GM19438 (cell line): Measurements from ENCODE around the gene SYNGAP1.
"Not testable (repeated sequence)": the region's sequence is repeated elsewhere in the genome, so short reads cannot be mapped to it uniquely, and the experiment has no call there.

Experiments used
- ATAC-seq: cut with Tn5 transposase; IDR thresholded peaks from one replicate; pipeline ENCODE4 v1.9.1; 2021; ENCODE audit warnings: low read depth; ENCODE audit not compliant: unreplicated experiment

Gene SYNGAP1

DNA sequence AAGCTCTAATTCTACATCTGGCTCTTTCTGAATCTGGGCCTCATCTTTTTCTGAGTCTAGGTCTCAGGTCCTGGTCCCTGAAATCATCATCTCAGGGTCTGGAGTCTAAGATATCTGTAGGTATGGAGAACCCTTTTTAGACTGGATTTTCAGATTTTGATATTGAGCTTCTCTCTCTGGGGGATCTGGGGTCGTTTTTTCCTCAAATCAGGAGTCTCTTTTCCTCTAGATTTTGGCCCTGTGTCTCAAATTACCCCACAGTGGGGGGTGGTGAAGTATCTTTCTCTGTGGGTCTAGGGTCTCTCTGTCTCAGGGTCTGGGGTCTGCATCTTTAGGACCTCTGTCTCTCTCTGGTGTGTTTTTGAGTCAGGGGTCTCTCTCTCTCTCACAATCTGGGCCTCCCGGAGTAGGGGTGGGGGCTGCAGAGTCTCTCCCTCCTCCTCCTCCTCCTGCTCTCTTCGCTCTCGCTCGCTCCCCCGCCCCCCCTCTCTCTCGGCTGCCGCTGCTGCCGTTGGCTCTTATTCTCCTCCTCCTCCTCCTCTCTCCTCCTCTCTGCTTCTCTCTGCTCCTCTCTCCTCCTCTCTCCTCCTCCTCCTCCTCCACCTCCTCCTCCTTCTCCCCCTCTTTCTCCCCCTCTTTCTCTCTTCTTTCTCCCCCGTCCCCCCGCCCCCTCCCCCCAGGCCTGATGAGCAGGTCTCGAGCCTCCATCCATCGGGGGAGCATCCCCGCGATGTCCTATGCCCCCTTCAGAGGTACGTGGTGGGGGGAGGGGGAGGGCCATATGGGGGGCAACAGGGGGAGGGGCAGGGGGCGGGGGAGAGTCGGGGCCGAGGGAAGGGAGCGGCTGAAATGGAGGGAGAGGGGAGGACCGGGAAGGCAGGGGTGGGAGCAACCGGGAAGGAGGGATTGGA is at the start of gene SYNGAP1:
SYNGAP1 (plus strand) TSS at position 486 of the 911 bp plus-strand sequence; CDS start at position 686, 200 bp downstream.
- no peak for ATAC-seq

- ATAC-seq, result not testable (repeated sequence)
Observed at GRCh38 chr6:33371901-33372300, 48.0 kb upstream of the SYNGAP1 start.

GRCh38 chr6:33372526-33373123 is 47.2 kb upstream of the SYNGAP1 start:
- ATAC-seq, result no peak

DNA sequence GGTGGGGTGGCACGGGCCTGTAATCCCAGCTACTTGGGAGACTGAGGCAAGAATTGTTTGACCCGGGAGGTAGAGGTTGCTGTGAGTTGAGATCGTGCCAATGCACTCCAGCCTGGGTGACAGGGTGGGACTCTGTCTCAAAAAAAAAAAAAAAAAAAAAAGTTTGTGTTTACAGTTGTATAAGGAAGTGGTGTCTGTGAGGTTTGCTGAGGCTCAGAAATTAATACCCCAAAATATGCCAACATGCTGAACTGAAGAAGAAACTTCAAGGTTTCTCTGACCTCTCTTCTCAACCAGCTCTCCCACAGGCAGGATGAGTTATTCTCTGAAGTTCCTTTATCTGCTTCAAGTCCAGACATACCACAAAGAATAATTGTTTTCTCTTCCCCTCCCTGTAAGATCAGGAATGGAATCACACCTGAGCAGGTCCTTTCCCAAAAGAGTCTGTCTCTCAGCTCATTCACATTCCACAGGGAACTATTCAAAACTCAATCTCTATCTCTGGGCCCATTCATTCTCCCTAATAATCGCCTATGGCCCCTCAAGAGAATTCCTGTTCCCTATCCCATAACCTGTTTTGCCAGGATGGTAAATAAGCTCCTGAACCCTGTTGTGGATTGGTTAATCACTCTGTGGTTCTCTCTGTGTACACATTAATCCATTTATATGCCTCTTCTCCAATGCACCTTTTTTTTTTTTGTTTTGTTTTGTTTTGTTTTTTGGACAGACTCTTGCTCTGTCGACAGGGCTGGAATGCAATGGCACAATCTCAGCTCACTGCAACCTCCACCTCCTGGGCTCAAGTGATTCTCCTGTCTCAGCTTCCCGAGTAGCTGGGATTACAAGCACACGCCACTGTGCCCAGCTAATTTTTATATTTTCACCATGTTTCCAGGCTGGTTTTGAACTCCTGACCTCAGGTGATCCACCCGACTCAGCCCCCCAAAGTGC is 45.6 kb upstream of the SYNGAP1 start:
- no peak for ATAC-seq

- ATAC-seq, result no peak
Observed at GRCh38 chr6:33375143-33375671, 44.7 kb upstream of the SYNGAP1 start.

DNA sequence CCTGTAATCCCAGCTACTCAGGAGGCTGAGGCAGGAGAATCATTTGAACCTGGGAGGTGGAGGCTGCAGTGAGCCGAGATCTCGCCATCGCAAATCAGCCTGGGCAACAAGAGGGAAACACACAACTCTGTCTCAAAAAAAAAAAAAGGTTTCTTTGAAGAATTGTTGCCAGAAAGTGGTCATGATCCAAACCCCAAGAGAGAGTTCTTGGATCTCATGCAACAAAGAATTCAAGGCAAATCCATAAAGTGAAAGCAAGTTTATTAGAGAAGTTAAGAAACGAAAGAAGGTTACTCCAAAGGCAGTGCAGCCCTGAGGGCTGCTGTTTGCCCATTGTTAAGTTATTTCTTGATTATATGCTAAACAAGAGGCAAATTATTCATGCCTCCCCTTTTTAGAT is 42.7 kb upstream of the SYNGAP1 start:
- no peak for ATAC-seq

GRCh38 chr6:33379184-33379583 is 40.7 kb upstream of the SYNGAP1 start:
- ATAC-seq, result not testable (repeated sequence)

DNA sequence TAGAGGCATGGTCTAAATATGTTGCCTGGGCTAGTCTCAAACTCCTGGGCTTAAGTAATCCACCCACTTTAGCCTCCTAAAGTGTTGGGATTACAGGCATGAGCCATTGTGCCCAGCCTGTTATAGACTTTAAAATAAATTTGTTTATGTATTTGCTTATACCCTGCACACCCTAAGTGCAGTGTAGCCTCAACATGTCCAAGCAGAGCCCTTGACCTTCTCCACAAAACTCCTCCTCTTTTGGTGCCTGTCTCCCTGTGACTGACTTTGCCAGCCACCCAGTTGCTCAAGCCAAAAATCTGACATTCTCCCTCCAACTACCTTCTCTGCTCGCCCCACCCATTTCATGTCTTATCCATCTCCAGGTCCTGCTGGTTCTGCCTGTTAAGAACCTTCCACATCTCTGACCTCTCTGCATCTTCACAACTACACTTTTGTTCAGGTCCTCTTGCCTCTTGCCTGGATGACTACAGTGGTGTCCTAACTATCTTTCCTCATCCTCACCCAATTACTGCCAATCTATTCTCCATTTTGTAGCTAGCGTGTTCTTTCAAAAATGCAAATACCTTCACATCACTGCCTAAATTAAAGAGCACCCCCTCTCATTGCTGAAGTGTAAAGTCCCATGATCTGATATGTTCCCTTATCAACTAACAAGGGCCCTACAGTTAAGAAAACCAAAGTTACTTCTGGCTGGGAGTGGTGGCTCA is 39.4 kb upstream of the SYNGAP1 start:
- no peak for ATAC-seq

DNA sequence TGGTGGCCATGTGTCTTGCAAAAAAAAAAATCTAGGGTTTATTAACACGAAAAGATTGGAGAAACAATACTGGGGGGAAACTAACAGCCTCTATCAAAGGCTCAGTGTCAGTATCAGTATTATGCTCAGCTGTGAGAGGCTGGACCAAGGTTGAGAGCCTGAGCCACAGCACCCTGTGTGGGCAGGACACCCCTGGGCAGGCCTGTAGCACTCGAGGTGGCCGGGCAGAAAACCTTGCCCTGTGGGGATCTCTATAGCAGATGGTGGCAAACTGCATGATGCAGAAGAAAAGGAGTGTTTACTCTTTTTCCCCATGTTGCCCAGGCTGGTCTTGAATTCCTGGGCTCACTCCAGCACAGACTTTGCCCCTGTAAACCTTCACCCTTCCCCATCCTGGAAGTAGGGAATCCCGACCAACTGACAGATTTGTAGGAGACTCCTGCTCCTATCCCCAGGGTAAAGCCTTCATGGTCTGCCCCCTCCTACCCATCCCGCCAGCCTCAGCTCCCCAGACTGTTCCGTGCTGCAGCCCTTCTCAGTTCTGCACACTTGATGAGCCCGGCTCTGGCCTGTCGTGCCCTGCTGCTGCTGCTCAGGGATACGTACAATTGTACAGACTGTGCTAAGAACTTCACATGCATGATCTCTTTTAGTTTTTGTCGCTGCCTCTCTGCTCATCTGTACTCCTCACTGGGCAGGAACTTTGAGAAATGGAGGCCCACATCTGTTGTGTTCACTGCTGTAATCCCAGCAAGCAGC is 36.3 kb upstream of the SYNGAP1 start:
- no peak for ATAC-seq

DNA sequence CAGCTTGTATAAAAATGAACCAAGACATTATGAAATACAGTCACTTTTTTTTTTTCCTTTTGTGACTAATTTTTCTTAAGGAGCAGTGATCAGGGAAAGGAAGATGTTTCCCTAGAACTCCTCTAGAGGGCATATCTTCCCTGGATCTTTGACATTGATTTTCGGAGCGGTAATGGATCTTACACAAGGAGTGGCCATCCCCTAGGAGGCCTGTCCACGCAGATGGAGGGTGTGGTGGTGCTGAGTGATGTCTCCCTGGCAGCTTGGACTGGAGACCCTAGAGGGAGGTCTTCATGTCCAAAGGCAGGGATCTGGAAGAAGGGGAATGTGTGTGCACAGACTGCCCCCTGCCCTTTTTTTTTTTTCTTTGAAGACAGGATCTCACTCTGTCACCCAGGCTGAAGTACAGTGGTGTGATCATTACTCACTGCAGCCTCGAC is 35.3 kb upstream of the SYNGAP1 start:
- ATAC-seq, result no peak

- ATAC-seq, result no peak
Observed at GRCh38 chr6:33390173-33390572, 29.7 kb upstream of the SYNGAP1 start.

- ATAC-seq, result no peak
Observed at GRCh38 chr6:33390767-33391277, 29.0 kb upstream of the SYNGAP1 start.

DNA sequence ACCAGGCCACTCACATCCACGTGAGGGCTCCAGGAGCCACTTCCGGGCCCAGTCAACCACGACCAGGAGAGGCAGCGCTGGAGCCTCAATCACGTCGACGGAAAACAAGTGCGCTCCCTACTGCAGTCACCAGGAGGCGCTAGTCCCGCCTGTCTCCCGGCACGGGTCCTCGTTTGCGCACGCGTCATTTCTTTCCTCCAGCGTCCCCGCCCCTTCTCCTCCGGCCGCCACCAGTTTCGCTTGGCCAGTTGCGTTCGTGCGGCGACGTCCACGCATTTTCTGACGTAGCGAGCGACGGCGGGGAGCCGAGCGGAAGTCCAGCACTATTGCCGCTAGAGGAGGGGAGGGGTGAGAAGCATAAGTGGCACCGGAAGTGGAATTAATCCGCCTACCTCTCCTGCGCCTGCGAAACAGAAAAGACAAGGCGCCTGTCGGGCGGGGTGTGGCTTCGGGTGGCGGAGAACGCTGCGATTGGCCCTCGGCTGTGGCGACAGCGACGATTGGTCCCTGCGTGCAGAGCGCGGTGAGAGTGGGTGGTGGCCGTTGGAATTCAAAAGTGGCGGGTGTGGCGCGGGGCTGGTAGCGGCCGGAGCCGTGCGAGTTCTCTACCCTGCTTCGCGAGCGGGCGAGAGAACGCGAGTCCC is 28.5 kb upstream of the SYNGAP1 start, which contains the start of gene KIFC1:
KIFC1 (plus strand) TSS at position 546 of the 644 bp plus-strand sequence. CDS start 163 bp downstream, outside the sequence.
- peak; percentile 92 for ATAC-seq

- peak; percentile 13 for ATAC-seq
Observed at GRCh38 chr6:33391922-33392594, 27.8 kb upstream of the SYNGAP1 start.

GRCh38 chr6:33392595-33392948 is 27.3 kb upstream of the SYNGAP1 start:
- ATAC-seq, result no peak

- ATAC-seq, result no peak
Observed at GRCh38 chr6:33392979-33393378, 26.9 kb upstream of the SYNGAP1 start.

GRCh38 chr6:33397541-33397940 is 22.3 kb upstream of the SYNGAP1 start:
- ATAC-seq, result no peak

- ATAC-seq, result not testable (repeated sequence)
Observed at GRCh38 chr6:33398601-33399000, 21.3 kb upstream of the SYNGAP1 start.
